Endothelial cell of umbilical vein (primary cell): ENCODE data around the gene TRIM67.

Experiments
- POLR2A ChIP-seq: IDR thresholded peaks from 2 replicates; pipeline ENCODE4 v1.6.1; 2012; ENCODE audit warnings: low read depth, mild to moderate bottlenecking, control low read depth, low read length
- TF ChIP-seq, protein P1 (sequence below): IDR thresholded peaks from 2 replicates; pipeline ENCODE4 v1.6.1; 2011; ENCODE audit not compliant: insufficient read depth, insufficient read length

DNA sequence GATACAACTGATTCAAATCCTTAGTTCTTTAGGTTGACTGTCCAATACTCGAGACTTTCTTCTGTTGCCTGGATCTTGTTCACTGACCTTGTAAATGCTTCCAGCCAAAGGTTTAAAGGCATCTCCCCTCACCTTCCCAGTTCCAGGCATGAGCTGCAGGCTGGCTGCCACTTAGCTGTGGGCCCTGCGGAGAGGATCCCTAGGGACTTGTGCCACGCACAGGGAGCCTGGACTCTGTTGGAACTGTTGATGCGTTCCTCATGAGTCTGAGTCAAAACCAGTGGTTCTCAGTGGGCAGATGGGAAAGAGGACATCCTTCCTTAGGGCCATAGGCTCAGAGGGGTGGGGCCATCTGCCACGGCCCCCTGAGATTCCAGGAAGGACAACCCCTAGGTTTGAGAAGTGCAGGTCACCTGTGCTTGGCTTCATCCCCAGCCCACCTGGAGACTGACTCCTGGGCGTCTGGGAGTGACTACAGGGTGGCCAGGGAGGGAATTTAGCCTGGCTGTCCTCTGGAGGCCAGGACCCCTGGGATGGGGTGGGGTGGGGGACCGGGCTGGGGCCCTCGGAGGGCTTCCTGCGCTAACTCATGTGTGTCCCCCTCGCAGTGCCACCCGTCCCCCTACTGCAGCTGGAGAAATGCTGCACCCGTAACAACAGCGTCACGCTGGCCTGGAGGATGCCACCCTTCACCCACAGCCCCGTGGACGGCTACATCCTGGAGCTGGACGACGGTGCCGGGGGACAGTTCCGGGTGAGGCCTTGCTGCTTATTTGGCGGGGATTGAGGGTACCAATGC is 41.6 kb downstream of the TRIM67 start:
- no peak for TF ChIP-seq POLR2A
- TF ChIP-seq, protein P1, sequence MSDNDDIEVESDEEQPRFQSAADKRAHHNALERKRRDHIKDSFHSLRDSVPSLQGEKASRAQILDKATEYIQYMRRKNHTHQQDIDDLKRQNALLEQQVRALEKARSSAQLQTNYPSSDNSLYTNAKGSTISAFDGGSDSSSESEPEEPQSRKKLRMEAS = no peak
